Fibroblast of skin of scalp (primary cell): ENCODE results near the gene COG7. TPM values are rescaled to one million over a fixed set of nuclear protein-coding genes. Genes with fewer than 3 reads are reported as not detected.
A peak's percentile ranks its signal among the peaks of the same experiment; 100 is the strongest.
"Not testable (repeated sequence)": the region's sequence is repeated elsewhere in the genome, so short reads cannot be mapped to it uniquely, and the experiment has no call there.

Experiments
- DNase-seq: peaks from one replicate; pipeline ENCODE4 v3.0.0-alpha.2; 2013
- polyA plus RNA-seq, 2 experiments: library from polyadenylated mRNA; unstranded; fragments of 120-200 nt; gene quantifications; one replicate each; pipeline ENCODE4 v1.2.1, GENCODE V29; 2013; ENCODE audit not compliant: insufficient read length in 2 of 2

The COG7 gene
- 18.2 TPM for polyA plus RNA-seq (2013, experiment 1 of 2; ENCODE audit: insufficient read length)
- polyA plus RNA-seq (2013, experiment 2 of 2; ENCODE audit: insufficient read length): 18.5 TPM

- peak; percentile 89 for DNase-seq
These were observed at the start of gene COG7 for GRCh38 chr16:23452572-23453337. Gene COG7, minus strand, starts transcription at chr16:23453189. Its CDS starts 195 bp downstream, at chr16:23452994.

- DNase-seq: no peak
These were observed 49.5 kb upstream of the COG7 start for GRCh38 chr16:23502466-23502865.

- no peak for DNase-seq
These were observed 48.3 kb upstream of the COG7 start for GRCh38 chr16:23501291-23501690.

- no peak for DNase-seq
These were observed 47.9 kb upstream of the COG7 start for GRCh38 chr16:23500862-23501225.

GRCh38 chr16:23500212-23500861 is 47.3 kb upstream of the COG7 start:
- no peak for DNase-seq

GRCh38 chr16:23499801-23500200 is 46.8 kb upstream of the COG7 start:
- DNase-seq: no peak

- DNase-seq: no peak
These were observed 45.9 kb upstream of the COG7 start for GRCh38 chr16:23498863-23499262.

- DNase-seq: no peak
These were observed 44.5 kb upstream of the COG7 start for GRCh38 chr16:23497543-23497868.

- DNase-seq: no peak
These were observed 44.0 kb upstream of the COG7 start for GRCh38 chr16:23496821-23497542.

- DNase-seq: no peak
These were observed 42.7 kb upstream of the COG7 start for GRCh38 chr16:23495671-23496070.

GRCh38 chr16:23494188-23494587 is 41.2 kb upstream of the COG7 start:
- DNase-seq: no peak

GRCh38 chr16:23491490-23492391 is 38.8 kb upstream of the COG7 start:
- peak; percentile 40 for DNase-seq

- DNase-seq: no peak
These were observed 33.5 kb upstream of the COG7 start for GRCh38 chr16:23486480-23486879.

- no peak for DNase-seq
These were observed 32.9 kb upstream of the COG7 start for GRCh38 chr16:23485841-23486240.

- DNase-seq: no peak
These were observed 32.2 kb upstream of the COG7 start for GRCh38 chr16:23485257-23485614.

- no peak for DNase-seq
These were observed 31.7 kb upstream of the COG7 start for GRCh38 chr16:23484510-23485256.

GRCh38 chr16:23483492-23483891 is 30.5 kb upstream of the COG7 start:
- DNase-seq: not testable (repeated sequence)

GRCh38 chr16:23482778-23483177 is 29.8 kb upstream of the COG7 start:
- DNase-seq: no peak

GRCh38 chr16:23480257-23480656 is 27.3 kb upstream of the COG7 start:
- no peak for DNase-seq

GRCh38 chr16:23479138-23479537 is 26.1 kb upstream of the COG7 start:
- no peak for DNase-seq

GRCh38 chr16:23478566-23478965 is 25.6 kb upstream of the COG7 start:
- no peak for DNase-seq

GRCh38 chr16:23476289-23476688 is 23.3 kb upstream of the COG7 start:
- DNase-seq: no peak
